GM12865 (cell line): Measurements from ENCODE around the gene GGACT.
A peak's percentile ranks its signal among the peaks of the same experiment; 100 is the strongest.

Experiments used
- DNase-seq: peaks from one replicate; pipeline ENCODE4 v3.0.0; 2010; ENCODE audit warnings: low read depth
- H3K4me3 ChIP-seq: 2 replicates; pipeline ENCODE4 v1.5.1; 2011; ENCODE audit warnings: mild to moderate bottlenecking, low read depth, low read length, control low read depth
- TF ChIP-seq, protein P1 (sequence below): IDR thresholded peaks from 2 replicates; pipeline ENCODE4 v1.5.1; 2011; ENCODE audit warnings: low read length, control low read depth, low read depth, inconsistent platforms; ENCODE audit not compliant: insufficient read depth; ENCODE audit errors: missing control alignments

Gene GGACT

DNA sequence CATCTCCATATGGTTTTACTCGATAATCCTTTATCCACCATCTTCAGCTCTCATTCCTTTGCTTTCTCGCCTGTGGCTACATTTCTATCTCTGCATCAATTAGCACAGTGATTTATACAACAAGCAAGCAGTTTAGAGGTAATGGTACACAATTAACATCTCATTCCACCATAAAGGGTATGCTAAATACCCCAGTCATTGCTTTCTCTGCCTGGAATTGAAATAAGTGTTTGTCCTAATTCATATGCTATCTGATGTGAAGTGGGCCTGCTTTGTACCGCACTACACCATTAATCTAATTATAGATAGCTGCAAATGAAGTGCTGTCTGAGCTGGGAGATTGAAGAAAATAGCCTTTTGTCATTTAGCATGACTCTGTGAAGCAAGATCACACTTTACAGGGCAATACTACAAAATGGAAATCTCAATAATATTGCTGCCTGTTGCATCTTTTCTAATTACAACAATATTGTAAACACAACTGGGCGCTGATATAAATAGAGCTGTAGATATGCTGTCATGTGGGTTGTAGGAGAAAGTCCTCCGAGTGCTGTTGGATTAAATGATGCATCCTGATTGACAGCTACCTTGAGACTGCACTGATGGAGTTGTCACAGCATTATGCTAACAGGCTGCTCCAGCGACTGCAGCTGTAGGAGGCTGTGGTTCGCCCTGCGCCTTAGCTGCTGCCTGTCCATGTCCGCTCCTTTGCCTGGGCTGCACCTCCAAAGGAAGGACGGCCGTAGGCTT, 78.2 kb downstream of the GGACT start:
- TF ChIP-seq, protein P1, sequence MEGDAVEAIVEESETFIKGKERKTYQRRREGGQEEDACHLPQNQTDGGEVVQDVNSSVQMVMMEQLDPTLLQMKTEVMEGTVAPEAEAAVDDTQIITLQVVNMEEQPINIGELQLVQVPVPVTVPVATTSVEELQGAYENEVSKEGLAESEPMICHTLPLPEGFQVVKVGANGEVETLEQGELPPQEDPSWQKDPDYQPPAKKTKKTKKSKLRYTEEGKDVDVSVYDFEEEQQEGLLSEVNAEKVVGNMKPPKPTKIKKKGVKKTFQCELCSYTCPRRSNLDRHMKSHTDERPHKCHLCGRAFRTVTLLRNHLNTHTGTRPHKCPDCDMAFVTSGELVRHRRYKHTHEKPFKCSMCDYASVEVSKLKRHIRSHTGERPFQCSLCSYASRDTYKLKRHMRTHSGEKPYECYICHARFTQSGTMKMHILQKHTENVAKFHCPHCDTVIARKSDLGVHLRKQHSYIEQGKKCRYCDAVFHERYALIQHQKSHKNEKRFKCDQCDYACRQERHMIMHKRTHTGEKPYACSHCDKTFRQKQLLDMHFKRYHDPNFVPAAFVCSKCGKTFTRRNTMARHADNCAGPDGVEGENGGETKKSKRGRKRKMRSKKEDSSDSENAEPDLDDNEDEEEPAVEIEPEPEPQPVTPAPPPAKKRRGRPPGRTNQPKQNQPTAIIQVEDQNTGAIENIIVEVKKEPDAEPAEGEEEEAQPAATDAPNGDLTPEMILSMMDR, result no peak
- no peak for DNase-seq
- no peak overlapping the region for H3K4me3 ChIP-seq

DNA sequence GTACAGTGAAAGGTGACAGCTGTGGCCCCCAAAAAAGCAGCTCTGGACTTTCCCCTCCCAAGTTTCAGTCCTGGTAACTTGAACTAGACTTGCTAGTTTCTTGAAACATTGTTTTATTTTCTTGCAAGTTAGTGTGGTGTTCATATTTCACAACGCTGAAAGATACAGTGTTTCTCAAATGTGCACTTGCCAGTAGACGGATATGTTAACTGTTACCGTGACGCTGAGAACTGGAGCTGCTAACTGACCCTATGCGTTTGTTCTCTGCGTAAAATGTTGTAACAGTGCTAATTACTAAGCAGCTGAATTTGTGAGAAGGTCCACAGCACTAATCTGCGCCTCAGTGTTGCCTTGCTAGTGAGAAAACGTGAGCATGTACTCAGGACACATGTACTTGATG, 79.6 kb downstream of the GGACT start:
- DNase-seq, result no peak
- TF ChIP-seq, protein P1, result no peak
- no peak overlapping the region for H3K4me3 ChIP-seq

DNA sequence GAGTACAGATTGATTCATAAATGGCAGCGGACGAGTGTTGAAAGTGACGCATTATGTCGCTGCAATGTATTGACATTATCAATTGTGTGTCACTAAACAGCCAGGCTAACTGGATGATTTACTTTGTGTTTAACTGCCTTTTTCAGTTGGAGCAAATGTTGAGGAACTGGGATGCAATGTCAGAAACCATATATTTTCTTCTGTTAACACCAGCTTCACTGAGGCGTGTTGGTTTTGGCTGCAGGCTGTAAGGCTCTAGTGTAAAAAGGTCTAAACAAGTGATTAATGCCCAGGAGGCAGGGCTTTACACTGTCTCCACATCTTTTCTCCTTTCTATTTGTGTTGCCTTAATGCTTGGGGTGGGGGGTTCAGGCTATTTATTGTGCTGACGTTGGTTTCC, 80.1 kb downstream of the GGACT start:
- H3K4me3 ChIP-seq, result no peak overlapping the region
- no peak for DNase-seq
- TF ChIP-seq, protein P1, result no peak

DNA sequence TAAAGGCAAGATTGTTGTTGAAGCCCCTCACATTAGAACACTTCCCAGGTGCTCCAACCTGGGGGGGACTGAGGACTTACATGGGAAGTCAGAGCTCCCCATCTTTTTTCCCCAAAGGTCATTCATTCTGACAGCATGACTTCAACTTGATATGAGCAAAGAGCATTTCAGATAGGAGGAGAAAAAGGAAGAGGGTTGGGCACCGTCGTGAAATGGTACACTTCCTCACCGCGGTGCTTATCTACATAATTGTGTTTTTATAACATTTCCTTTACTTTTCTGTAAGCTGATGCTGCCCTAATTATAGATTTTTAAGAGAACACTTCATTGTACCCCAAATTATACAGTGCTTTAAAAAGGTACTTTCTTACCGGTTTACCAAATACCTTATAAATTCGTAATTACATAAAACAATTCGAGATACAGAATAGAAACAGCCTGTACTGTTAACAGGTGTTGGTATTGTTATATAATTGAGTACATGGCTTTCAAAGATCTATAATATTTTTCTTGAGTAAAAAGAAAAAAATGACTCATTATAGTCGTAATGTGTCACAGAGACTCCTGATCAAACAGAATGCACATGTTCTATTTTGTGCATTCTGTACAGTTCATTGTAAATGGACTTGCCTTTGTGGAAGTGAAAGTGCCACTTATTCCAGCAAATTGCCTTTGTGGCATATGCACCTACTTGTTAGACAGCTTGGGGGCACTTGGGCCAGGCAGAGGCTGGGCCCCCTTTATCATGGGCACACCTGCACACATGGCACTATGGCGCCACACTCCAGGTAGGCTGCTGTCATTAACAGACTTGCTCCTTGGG, 81.8 kb downstream of the GGACT start:
- TF ChIP-seq, protein P1, result no peak
- DNase-seq, result peak; percentile 44

DNA sequence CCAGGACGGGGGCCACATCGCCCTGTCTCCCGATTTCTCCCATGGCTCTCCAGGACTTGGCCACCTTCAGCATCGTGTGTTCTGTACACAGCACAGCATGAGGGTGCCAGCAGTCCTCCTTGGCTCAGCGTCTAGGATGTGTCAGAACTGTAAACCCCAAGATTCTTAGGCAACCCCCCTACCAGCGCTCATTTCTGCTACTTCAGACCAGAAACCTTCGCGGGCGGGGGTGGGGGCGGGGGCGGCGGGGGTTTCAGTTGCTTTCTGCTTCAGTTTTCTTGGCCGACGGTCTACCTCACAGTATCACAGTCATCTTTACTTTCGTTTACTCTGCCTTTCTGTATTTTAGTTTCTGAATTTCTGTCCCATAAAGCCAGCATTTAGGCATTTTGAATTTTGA, 82.4 kb downstream of the GGACT start:
- H3K4me3 ChIP-seq, result peak overlapping the region; percentile 44
- peak; percentile 77 for DNase-seq
- TF ChIP-seq, protein P1, result no peak

More for the DNA sequence above, 81.8 kb downstream of the GGACT start:
- peak overlapping the region; percentile 44 for H3K4me3 ChIP-seq

DNA sequence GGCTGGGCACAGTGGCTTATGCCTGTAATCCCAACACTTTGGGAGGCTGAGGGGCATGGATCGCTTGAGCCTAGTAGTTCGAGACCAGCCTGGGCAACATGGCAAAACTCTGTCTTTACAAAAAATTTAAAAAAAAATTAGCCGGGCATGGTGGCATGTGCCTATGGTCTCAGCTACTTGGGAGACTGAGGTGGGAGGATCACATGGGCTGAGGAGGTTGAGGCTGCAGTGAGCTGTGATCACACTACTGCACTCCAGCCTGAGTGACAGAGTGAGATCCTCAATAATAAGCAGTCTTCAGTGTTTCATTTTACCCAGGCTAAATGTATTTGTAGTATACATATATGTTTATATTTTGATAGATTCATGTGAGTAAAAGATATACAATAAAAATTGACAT, 85.0 kb downstream of the GGACT start:
- no peak overlapping the region for H3K4me3 ChIP-seq
- TF ChIP-seq, protein P1, result no peak
- DNase-seq, result no peak

DNA sequence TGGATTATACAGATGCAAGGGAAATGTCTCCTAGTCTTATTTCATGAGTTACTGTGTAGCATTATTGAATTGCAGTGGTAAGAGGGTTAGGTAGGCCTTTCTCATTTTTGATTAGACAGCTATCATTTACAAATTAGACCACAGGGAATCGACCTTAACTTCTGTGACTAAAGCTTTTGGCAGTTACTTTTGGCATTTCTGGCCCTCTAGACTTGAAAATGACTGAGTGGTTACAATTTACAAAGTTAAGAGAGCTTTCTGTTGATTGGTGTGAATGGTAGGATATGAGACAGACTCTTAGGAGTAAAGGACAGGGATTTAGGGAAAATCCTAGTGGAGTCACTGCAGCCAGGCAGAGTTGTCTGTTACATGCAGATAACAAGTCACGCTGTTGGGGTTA, 86.1 kb downstream of the GGACT start:
- H3K4me3 ChIP-seq, result no peak overlapping the region
- TF ChIP-seq, protein P1, result no peak
- no peak for DNase-seq
